HL-60 (cell line): ENCODE results near the gene SMAD6.
A peak's percentile ranks its signal among the peaks of the same experiment; 100 is the strongest.

Experiments
- DNase-seq, 2 experiments: peaks; one replicate each; pipeline ENCODE4 v3.0.0-alpha.2; 2010 to 2020; ENCODE audit warnings: low read depth in 1 of 2, low spot score in 1 of 2
- H3K27ac ChIP-seq: fragments of 250-450 bp; sonication (Bioruptor Pico); replicated peaks from 2 replicates; pipeline ENCODE4 v1.5.1; 2020; ENCODE audit warnings: mild to moderate bottlenecking, moderate library complexity
- H3K27me3 ChIP-seq: fragments of 250-450 bp; sonication (Bioruptor Pico); 2 replicates; pipeline ENCODE4 v1.5.1; 2021; ENCODE audit warnings: mild to moderate bottlenecking, moderate library complexity; ENCODE audit not compliant: insufficient read depth, poor library complexity, severe bottlenecking
- H3K4me3 ChIP-seq: replicated peaks from 2 replicates; pipeline ENCODE4 v1.5.1; 2011; ENCODE audit warnings: mild to moderate bottlenecking, control low read depth, low read length; ENCODE audit not compliant: insufficient read depth
- CTCF ChIP-seq: IDR thresholded peaks from one replicate; pipeline ENCODE4 v1.5.1; 2011; ENCODE audit warnings: low read length, control low read depth, inconsistent platforms; ENCODE audit not compliant: insufficient read depth
- GABPA ChIP-seq: IDR thresholded peaks from 2 replicates; pipeline ENCODE4 v1.6.1; 2012; ENCODE audit warnings: low read depth
- POLR2AphosphoS5 ChIP-seq: IDR thresholded peaks from 2 replicates; pipeline ENCODE4 v1.6.1; 2012; ENCODE audit warnings: low read depth
- REST ChIP-seq: IDR thresholded peaks from 2 replicates; pipeline ENCODE4 v1.6.1; 2012; ENCODE audit warnings: low read depth; ENCODE audit not compliant: insufficient replicate concordance
- SPI1 ChIP-seq: IDR thresholded peaks from 2 replicates; pipeline ENCODE4 v1.6.1; 2012; ENCODE audit warnings: low read depth, mild to moderate bottlenecking, borderline replicate concordance

Gene SMAD6

GRCh38 chr15:66702787-66703539 lies 927 bp downstream of the SMAD6 start:
- Histone ChIP-seq H3K4me3 (peak overlapping the region; percentile 62), H3K27me3 (no peaks in the 10 kb centered on the region), H3K27ac (peak overlapping the region; percentile 61; the same call in 1 of the 2 replicates)
- peak in 1 of 2 experiments; percentile 29 for DNase-seq
- no peak for TF ChIP-seq CTCF
- no peak for TF ChIP-seq SPI1
- no peak for TF ChIP-seq POLR2AphosphoS5
- no peak for TF ChIP-seq REST
- no peak for TF ChIP-seq GABPA

GRCh38 chr15:66703540-66703941 lies 1.5 kb downstream of the SMAD6 start:
- H3K27ac ChIP-seq, result no peak overlapping the region
- no peaks in the 10 kb centered on the region for H3K27me3 ChIP-seq
- TF ChIP-seq GABPA (no peak), CTCF (no peak), SPI1 (no peak), POLR2AphosphoS5 (no peak), REST (no peak)
- peak overlapping the region; percentile 62 for H3K4me3 ChIP-seq
- peak in 1 of 2 experiments; percentile 62 for DNase-seq

GRCh38 chr15:66704019-66704802 lies 2.2 kb downstream of the SMAD6 start:
- no peak for DNase-seq
- H3K4me3 ChIP-seq, result peak overlapping the region; percentile 62
- no peak for TF ChIP-seq REST
- no peak for TF ChIP-seq POLR2AphosphoS5
- TF ChIP-seq GABPA, result no peak
- TF ChIP-seq SPI1, result no peak
- TF ChIP-seq CTCF, result no peak
- H3K27me3 ChIP-seq, result no peaks in the 10 kb centered on the region
- no peak overlapping the region for H3K27ac ChIP-seq
